ENCODE data around the gene ZNF74.
"Not testable (repeated sequence)": the region's sequence is repeated elsewhere in the genome, so short reads cannot be mapped to it uniquely, and the experiment has no call there.

Gene ZNF74

GRCh38 chr22:20401376-20402014, 7.5 kb downstream of the ZNF74 start:
- no peak for DNase-seq

- no peak for DNase-seq
Measured at GRCh38 chr22:20402960-20403778, 9.2 kb downstream of the ZNF74 start.

GRCh38 chr22:20403779-20404140, 9.8 kb downstream of the ZNF74 start:
- DNase-seq: no peak

- DNase-seq: no peak
Measured at GRCh38 chr22:20404881-20405280, 10.9 kb downstream of the ZNF74 start.

GRCh38 chr22:20405291-20405930, 11.5 kb downstream of the ZNF74 start:
- DNase-seq: no peak

GRCh38 chr22:20405931-20406685, 12.2 kb downstream of the ZNF74 start:
- DNase-seq: no peak

- no peak for DNase-seq
Measured at GRCh38 chr22:20406686-20407408, 12.9 kb downstream of the ZNF74 start.

- DNase-seq: no peak
Measured at GRCh38 chr22:20407829-20408228, 13.9 kb downstream of the ZNF74 start.

- no peak for DNase-seq
Measured at GRCh38 chr22:20408891-20409290, 14.9 kb downstream of the ZNF74 start.

- not testable (repeated sequence) for DNase-seq
Measured at GRCh38 chr22:20409385-20409784, 15.4 kb downstream of the ZNF74 start.

- DNase-seq: no peak
Measured at GRCh38 chr22:20412474-20413216, 18.7 kb downstream of the ZNF74 start.

GRCh38 chr22:20413217-20414058, 19.5 kb downstream of the ZNF74 start:
- DNase-seq: no peak

- DNase-seq: no peak
Measured at GRCh38 chr22:20414059-20414440, 20.1 kb downstream of the ZNF74 start.

- no peak for DNase-seq
Measured at GRCh38 chr22:20414450-20414849, 20.5 kb downstream of the ZNF74 start.

GRCh38 chr22:20415241-20415640, 21.3 kb downstream of the ZNF74 start:
- DNase-seq: not testable (repeated sequence)

GRCh38 chr22:20415699-20416098, 21.7 kb downstream of the ZNF74 start:
- not testable (repeated sequence) for DNase-seq

- DNase-seq: peak; percentile 54
Measured at GRCh38 chr22:20418211-20418788, 24.3 kb downstream of the ZNF74 start.

- DNase-seq: no peak
Measured at GRCh38 chr22:20419664-20419951, 25.7 kb downstream of the ZNF74 start.

GRCh38 chr22:20420157-20420842, 26.3 kb downstream of the ZNF74 start:
- DNase-seq: no peak

- no peak for DNase-seq
Measured at GRCh38 chr22:20421507-20421874, 27.5 kb downstream of the ZNF74 start.
